Activated T-helper 2 cell treated with anti-CD3 and anti-CD28 coated beads, Interferon-gamma antibody, Interleukin-2, Interleukin-4, amounts not matched to agents 10 μg/mL and 5 μg/mL and 100 μg/mL, durations not matched to agents 14 hours and 24 hours and 36 hours (primary cell): Measurements from ENCODE around the gene UBA5. TPM values are rescaled to one million over a fixed set of nuclear protein-coding genes. Genes with fewer than 3 reads are reported as not detected.

Source experiments
- DNase-seq: peaks from one replicate; pipeline ENCODE4 v3.0.0; 2021; ENCODE audit warnings: low spot score
- H3K27ac Mint-ChIP-seq: one replicate; pipeline ENCODE4 v1.8.0; 2021; ENCODE audit warnings: mixed read lengths
- H3K27me3 Mint-ChIP-seq: one replicate; pipeline ENCODE4 v1.8.0; 2021; ENCODE audit warnings: low read depth, mixed read lengths
- H3K36me3 Mint-ChIP-seq: one replicate; pipeline ENCODE4 v1.8.0; 2021; ENCODE audit warnings: low read depth, mixed read lengths
- H3K4me1 Mint-ChIP-seq: one replicate; pipeline ENCODE4 v1.8.0; 2021; ENCODE audit warnings: low read depth, mixed read lengths
- H3K4me3 Mint-ChIP-seq: one replicate; pipeline ENCODE4 v1.8.0; 2021; ENCODE audit warnings: low read depth, mild to moderate bottlenecking, moderate library complexity, mixed read lengths
- H3K9me3 Mint-ChIP-seq: one replicate; pipeline ENCODE4 v1.8.0; 2021; ENCODE audit warnings: mixed read lengths
- intact Hi-C: fragments of 100-400 bp; cut with micrococcal nuclease; formaldehyde crosslinking; loops from one replicate; pipeline ENCODE4 v1.15.1; 2023
- total RNA-seq: library from RNA; stranded (reverse); gene quantifications from 2 replicates; pipeline ENCODE4 v1.2.3, GENCODE V29; 2022

The UBA5 gene
- total RNA-seq, 1 donor from 2014 or later = 80.2 TPM

DNA sequence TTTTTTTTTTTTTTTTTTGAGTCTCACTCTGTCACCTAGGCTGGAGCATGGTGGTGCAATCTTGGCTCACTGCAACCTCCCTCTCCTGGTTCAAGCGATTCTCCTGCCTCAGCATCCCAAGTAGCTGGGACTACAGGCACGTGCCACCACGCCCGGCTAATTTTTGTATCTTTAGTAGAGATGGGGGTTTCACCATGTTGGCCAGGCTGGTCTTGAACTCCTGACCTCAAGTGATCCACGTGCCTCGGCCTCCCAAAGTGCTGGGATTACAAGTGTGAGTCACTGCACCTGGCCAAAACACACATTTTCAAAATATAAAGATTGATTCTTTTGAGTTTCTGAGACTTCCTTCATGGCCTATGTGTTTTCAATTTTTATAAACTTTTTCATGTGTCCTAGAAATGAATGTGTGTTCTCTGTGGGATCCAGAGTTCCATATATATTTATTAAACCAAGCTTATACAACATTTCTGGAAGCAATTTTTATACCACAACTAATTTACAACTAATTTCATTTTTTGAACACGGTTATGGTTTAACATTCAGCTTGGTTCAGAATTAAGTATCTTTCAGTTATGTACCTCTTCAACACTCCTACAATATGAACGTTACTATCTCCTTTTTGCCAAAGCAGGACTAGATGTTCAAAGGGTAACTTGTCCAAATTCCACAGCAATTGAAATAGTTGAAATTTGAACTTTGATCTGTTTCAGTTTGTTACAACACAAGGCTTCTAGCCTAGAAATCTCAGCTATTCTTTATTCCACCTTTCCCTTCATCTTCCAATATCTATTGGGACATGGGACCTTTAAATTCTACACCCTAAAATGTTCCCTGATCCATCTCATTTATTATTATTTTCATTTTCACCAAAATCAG is 2.0 kb upstream of the UBA5 start:
- intact Hi-C loops = no loop called here
- DNase-seq = no peak
- Mint-ChIP-seq H3K9me3 (no peaks in the 10 kb centered on the region), H3K4me1 (peaks cover 30% of the 10 kb centered on the region), H3K27ac (no peak overlapping the region), H3K36me3 (peaks cover 12% of the 10 kb centered on the region), H3K27me3 (no peaks in the 10 kb centered on the region), H3K4me3 (peak overlapping the region; percentile 94)

- Mint-ChIP-seq H3K4me3 (peak overlapping the region; percentile 94), H3K36me3 (peaks cover 19% of the 10 kb centered on the region), H3K27me3 (no peaks in the 10 kb centered on the region), H3K27ac (peak overlapping the region; percentile 97), H3K4me1 (peaks cover 37% of the 10 kb centered on the region), H3K9me3 (no peaks in the 10 kb centered on the region)
- DNase-seq = no peak
- intact Hi-C loops = no loop called here
Measured at GRCh38 chr3:132659000-132659364, 1.1 kb upstream of the UBA5 start.

DNA sequence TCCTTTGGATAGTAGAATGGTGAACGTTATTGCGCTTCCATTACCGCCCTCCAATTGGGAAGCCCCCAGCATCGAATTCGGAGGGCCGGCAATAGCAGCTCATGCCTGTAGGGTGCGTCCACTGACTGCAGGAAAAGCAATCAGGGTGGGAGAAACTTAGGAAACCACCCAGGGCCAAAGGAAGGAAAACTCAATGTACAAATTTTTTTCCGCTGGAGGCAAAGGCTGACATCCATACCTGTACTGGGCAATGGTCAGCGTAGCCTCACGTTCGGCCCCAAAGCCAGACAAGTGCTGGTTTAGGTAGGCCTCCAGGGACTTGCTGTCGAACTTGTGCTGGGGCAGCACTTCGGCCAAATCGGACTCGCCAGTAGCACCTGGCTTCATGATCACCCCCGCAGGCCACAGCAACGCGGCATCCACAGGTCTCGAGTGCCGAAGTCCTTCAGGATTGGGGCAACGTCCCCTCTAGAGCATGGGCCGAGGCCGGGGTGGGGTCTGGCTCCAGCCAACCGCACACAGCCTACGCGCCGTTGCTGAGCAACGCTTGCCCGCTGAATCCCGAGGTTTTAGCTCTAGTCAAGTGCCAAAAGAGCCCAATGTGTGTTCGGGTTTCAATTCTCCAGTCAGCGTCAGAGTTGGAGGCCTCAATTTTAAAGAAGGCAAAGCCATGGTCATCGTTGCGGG is 621 bp upstream of the UBA5 start, which contains the start of gene ACAD11:
Gene ACAD11 (minus strand): TSS at position 445 of the 687 bp plus-strand sequence. CDS start 58 bp downstream, at position 387.
- Mint-ChIP-seq H3K4me3 (peak within 1 kb of the TSS; percentile 94), H3K27me3 (no peaks in the 10 kb centered on the region), H3K27ac (peak within 1 kb of the TSS; percentile 97), H3K36me3 (peaks cover 22% of the 10 kb centered on the region), H3K4me1 (peaks cover 38% of the 10 kb centered on the region), H3K9me3 (no peaks in the 10 kb centered on the region)
- peak; percentile 33 for DNase-seq
- intact Hi-C loops = loop anchor here (1.0 to 2.0 kb wide), 6 partner anchors 15 to 307 kb away; partner anchors contain the start of genes DNAJC13 and NPHP3

GRCh38 chr3:132660811-132661070 is 612 bp downstream of the UBA5 start:
- no peaks in the 10 kb centered on the region for H3K27me3 Mint-ChIP-seq
- peaks cover 43% of the 10 kb centered on the region for H3K4me1 Mint-ChIP-seq
- H3K36me3 Mint-ChIP-seq = peaks cover 29% of the 10 kb centered on the region
- intact Hi-C loops = loop anchor here (1.0 to 2.0 kb wide), 6 partner anchors 14 to 308 kb away; partner anchors contain the start of genes DNAJC13 and NPHP3
- peak overlapping the region; percentile 94 for H3K4me3 Mint-ChIP-seq
- peak overlapping the region; percentile 97 for H3K27ac Mint-ChIP-seq
- no peak for DNase-seq
- H3K9me3 Mint-ChIP-seq = no peaks in the 10 kb centered on the region

DNA sequence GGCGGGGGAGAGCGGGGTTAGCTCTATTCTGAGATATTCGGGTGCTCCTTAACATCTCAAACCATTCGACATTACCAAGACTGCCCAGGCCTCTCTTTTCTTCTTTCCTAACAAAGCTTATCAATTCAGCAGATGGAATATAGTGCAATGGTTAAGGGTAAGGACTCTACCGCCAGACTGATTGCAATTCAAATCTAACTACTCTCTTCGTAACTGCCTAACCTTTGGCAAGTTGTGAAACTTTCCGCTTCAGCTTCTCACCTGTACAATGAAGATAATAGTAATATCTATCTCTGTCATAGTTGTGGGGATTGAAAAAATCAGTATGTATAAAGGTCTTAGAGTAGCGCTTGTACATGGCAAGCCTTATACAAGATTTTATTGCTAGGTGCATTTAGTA is 972 bp downstream of the UBA5 start:
- intact Hi-C loops = loop anchor here (2.0 kb wide), 2 partner anchors 14 to 118 kb away; no protein-coding TSS in a partner anchor

GRCh38 chr3:132662212-132662611 is 2.1 kb downstream of the UBA5 start:
- peaks cover 40% of the 10 kb centered on the region for H3K4me1 Mint-ChIP-seq
- H3K27ac Mint-ChIP-seq = no peak overlapping the region
- H3K36me3 Mint-ChIP-seq = peaks cover 37% of the 10 kb centered on the region
- no peaks in the 10 kb centered on the region for H3K9me3 Mint-ChIP-seq
- intact Hi-C loops = no loop called here
- no peak for DNase-seq
- H3K4me3 Mint-ChIP-seq = peak overlapping the region; percentile 94
- H3K27me3 Mint-ChIP-seq = no peaks in the 10 kb centered on the region

More for the DNA sequence above, 972 bp downstream of the UBA5 start:
- H3K4me3 Mint-ChIP-seq = peak overlapping the region; percentile 94
- peak overlapping the region; percentile 97 for H3K27ac Mint-ChIP-seq
- DNase-seq = no peak
- H3K9me3 Mint-ChIP-seq = no peaks in the 10 kb centered on the region
- no peaks in the 10 kb centered on the region for H3K27me3 Mint-ChIP-seq
- peaks cover 43% of the 10 kb centered on the region for H3K4me1 Mint-ChIP-seq
- H3K36me3 Mint-ChIP-seq = peaks cover 32% of the 10 kb centered on the region

- H3K27me3 Mint-ChIP-seq = no peaks in the 10 kb centered on the region
- no peak for DNase-seq
- no peak overlapping the region for H3K4me3 Mint-ChIP-seq
- H3K9me3 Mint-ChIP-seq = no peaks in the 10 kb centered on the region
- H3K4me1 Mint-ChIP-seq = peaks cover 33% of the 10 kb centered on the region
- peaks cover 47% of the 10 kb centered on the region for H3K36me3 Mint-ChIP-seq
- intact Hi-C loops = no loop called here
- no peak overlapping the region for H3K27ac Mint-ChIP-seq
Measured at GRCh38 chr3:132665230-132665745, 5.2 kb downstream of the UBA5 start.

GRCh38 chr3:132669256-132669777 is 9.2 kb downstream of the UBA5 start:
- H3K36me3 Mint-ChIP-seq = peaks cover 50% of the 10 kb centered on the region
- no peaks in the 10 kb centered on the region for H3K27me3 Mint-ChIP-seq
- no peak overlapping the region for H3K27ac Mint-ChIP-seq
- intact Hi-C loops = no loop called here
- peaks cover 13% of the 10 kb centered on the region for H3K4me1 Mint-ChIP-seq
- H3K9me3 Mint-ChIP-seq = no peaks in the 10 kb centered on the region
- no peak for DNase-seq
- no peak overlapping the region for H3K4me3 Mint-ChIP-seq

DNA sequence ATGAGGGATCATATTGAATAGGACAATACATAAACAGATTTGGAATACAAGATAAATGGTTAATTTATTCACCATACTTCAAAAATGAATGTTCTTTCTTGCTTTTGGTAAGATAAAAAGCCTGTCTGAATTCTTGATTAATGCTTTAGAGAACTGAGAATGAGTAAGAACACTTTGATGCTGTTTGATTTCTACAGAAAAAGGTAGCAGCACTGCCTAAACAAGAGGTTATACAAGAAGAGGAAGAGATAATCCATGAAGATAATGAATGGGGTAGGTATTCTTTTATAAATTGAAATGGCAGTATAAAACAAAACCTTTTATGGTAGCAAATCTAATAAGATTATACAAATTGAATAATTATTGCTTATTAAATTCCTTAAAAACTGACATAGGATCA is 15.3 kb downstream of the UBA5 start:
- no peaks in the 10 kb centered on the region for H3K27me3 Mint-ChIP-seq
- H3K4me3 Mint-ChIP-seq = no peak overlapping the region
- intact Hi-C loops = loop anchor here (2.0 kb wide), 1 partner anchor 15 kb away; the partner anchor contains the start of gene UBA5
- H3K36me3 Mint-ChIP-seq = peaks cover 57% of the 10 kb centered on the region
- H3K4me1 Mint-ChIP-seq = peaks cover 4% of the 10 kb centered on the region
- no peaks in the 10 kb centered on the region for H3K9me3 Mint-ChIP-seq
- H3K27ac Mint-ChIP-seq = no peak overlapping the region
- no peak for DNase-seq

- no peak overlapping the region for H3K4me3 Mint-ChIP-seq
- H3K36me3 Mint-ChIP-seq = peaks cover 56% of the 10 kb centered on the region
- H3K9me3 Mint-ChIP-seq = no peaks in the 10 kb centered on the region
- H3K4me1 Mint-ChIP-seq = peaks cover 4% of the 10 kb centered on the region
- intact Hi-C loops = no loop called here
- H3K27me3 Mint-ChIP-seq = no peaks in the 10 kb centered on the region
- DNase-seq = no peak
- no peak overlapping the region for H3K27ac Mint-ChIP-seq
Measured at GRCh38 chr3:132679911-132680310, 19.8 kb downstream of the UBA5 start.

- Mint-ChIP-seq H3K36me3 (peaks cover 47% of the 10 kb centered on the region), H3K27me3 (no peaks in the 10 kb centered on the region), H3K27ac (no peak overlapping the region), H3K4me1 (no peaks in the 10 kb centered on the region), H3K9me3 (no peaks in the 10 kb centered on the region), H3K4me3 (no peak overlapping the region)
- intact Hi-C loops = no loop called here
- no peak for DNase-seq
Measured at GRCh38 chr3:132681421-132681820, 21.3 kb downstream of the UBA5 start.

- no peak for DNase-seq
- H3K4me3 Mint-ChIP-seq = no peak overlapping the region
- no peaks in the 10 kb centered on the region for H3K9me3 Mint-ChIP-seq
- intact Hi-C loops = no loop called here
- H3K36me3 Mint-ChIP-seq = peaks cover 42% of the 10 kb centered on the region
- H3K27ac Mint-ChIP-seq = no peak overlapping the region
- H3K4me1 Mint-ChIP-seq = no peaks in the 10 kb centered on the region
- no peaks in the 10 kb centered on the region for H3K27me3 Mint-ChIP-seq
Measured at GRCh38 chr3:132682201-132682600, 22.1 kb downstream of the UBA5 start.
